Epithelial cell of proximal tubule (primary cell): ENCODE results near the gene ACACA. TPM values are rescaled to one million over a fixed set of nuclear protein-coding genes. Genes with fewer than 3 reads are reported as not detected.

ENCODE experiments used
- DNase-seq: peaks from one replicate; pipeline ENCODE4 v3.0.0-alpha.2; 2011; ENCODE audit warnings: low read depth
- H3K4me3 ChIP-seq: 2 replicates; pipeline ENCODE4 v1.5.1; 2011; ENCODE audit warnings: low read depth, mild to moderate bottlenecking, low read length
- CTCF ChIP-seq: conservative IDR thresholded peaks from 2 replicates; pipeline ENCODE4 v1.5.1; 2012; ENCODE audit warnings: low read depth, mild to moderate bottlenecking, low read length
- total RNA-seq: library from RNA; depleted of rRNA; stranded (reverse); fragments of >200 nt; gene quantifications from 2 replicates; pipeline ENCODE4 v1.2.3, GENCODE V29; 2015

Gene ACACA
- total RNA-seq, 1 donor from 2014 or later: 26.4 TPM

GRCh38 chr17:37117373-37118142, 289.1 kb downstream of the ACACA start:
- H3K4me3 ChIP-seq: no peak overlapping the region
- DNase-seq: no peak
- TF ChIP-seq CTCF: no peak

GRCh38 chr17:37116671-37117185, 289.9 kb downstream of the ACACA start:
- no peak overlapping the region for H3K4me3 ChIP-seq
- TF ChIP-seq CTCF: no peak
- no peak for DNase-seq

- DNase-seq: no peak
- no peak for TF ChIP-seq CTCF
- no peak overlapping the region for H3K4me3 ChIP-seq
These were observed 295.3 kb downstream of the ACACA start for GRCh38 chr17:37111329-37111728.

GRCh38 chr17:37110746-37111145, 295.9 kb downstream of the ACACA start:
- DNase-seq: no peak
- no peak for TF ChIP-seq CTCF
- H3K4me3 ChIP-seq: no peak overlapping the region

- no peak overlapping the region for H3K4me3 ChIP-seq
- no peak for DNase-seq
- no peak for TF ChIP-seq CTCF
These were observed 296.6 kb downstream of the ACACA start for GRCh38 chr17:37109731-37110710.

- no peak for TF ChIP-seq CTCF
- no peak for DNase-seq
These were observed 297.5 kb downstream of the ACACA start for GRCh38 chr17:37109106-37109505.

More at GRCh38 chr17:37109106-37109505, 297.5 kb downstream of the ACACA start:
- no peak overlapping the region for H3K4me3 ChIP-seq
